Measurements from ENCODE around the gene TECPR2.

DNA sequence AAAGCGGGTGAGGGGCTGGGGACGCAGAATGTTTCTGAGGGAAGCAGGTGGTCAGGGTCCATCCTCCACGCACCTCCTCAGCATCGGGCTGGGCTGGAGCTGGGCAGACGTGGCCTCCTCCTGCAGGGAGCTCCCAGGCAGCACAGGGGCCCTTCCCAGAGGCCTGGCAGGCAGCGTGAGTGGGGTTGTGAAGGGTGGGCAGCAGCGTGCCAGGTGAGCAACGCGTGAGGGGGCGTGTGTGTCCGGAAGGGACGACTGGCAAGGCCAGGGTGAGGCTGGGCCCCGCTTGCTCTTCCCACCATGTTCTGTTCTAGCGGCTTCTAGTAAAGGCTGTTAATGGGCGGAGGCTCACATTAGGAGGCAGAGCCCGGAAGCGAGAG lies 129.8 kb downstream of the TECPR2 start:
- no peak for TF ChIP-seq CSDC2 (CRISPR knock-in tag; IDR thresholded peaks at IDR 0.05)
- TF ChIP-seq ZFP30 (CRISPR knock-in tag; IDR thresholded peaks at IDR 0.05), result no peak
- TF ChIP-seq, protein P1, sequence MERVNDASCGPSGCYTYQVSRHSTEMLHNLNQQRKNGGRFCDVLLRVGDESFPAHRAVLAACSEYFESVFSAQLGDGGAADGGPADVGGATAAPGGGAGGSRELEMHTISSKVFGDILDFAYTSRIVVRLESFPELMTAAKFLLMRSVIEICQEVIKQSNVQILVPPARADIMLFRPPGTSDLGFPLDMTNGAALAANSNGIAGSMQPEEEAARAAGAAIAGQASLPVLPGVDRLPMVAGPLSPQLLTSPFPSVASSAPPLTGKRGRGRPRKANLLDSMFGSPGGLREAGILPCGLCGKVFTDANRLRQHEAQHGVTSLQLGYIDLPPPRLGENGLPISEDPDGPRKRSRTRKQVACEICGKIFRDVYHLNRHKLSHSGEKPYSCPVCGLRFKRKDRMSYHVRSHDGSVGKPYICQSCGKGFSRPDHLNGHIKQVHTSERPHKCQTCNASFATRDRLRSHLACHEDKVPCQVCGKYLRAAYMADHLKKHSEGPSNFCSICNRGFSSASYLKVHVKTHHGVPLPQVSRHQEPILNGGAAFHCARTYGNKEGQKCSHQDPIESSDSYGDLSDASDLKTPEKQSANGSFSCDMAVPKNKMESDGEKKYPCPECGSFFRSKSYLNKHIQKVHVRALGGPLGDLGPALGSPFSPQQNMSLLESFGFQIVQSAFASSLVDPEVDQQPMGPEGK (CRISPR knock-in tag; IDR thresholded peaks at IDR 0.05; ENCODE audit: borderline replicate concordance), result no peak
- TF ChIP-seq, protein P2, sequence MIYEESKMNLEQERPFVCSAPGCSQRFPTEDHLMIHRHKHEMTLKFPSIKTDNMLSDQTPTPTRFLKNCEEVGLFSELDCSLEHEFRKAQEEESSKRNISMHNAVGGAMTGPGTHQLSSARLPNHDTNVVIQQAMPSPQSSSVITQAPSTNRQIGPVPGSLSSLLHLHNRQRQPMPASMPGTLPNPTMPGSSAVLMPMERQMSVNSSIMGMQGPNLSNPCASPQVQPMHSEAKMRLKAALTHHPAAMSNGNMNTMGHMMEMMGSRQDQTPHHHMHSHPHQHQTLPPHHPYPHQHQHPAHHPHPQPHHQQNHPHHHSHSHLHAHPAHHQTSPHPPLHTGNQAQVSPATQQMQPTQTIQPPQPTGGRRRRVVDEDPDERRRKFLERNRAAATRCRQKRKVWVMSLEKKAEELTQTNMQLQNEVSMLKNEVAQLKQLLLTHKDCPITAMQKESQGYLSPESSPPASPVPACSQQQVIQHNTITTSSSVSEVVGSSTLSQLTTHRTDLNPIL (CRISPR knock-in tag; IDR thresholded peaks at IDR 0.05; ENCODE audit: low read depth), result no peak
- no peak for TF ChIP-seq RARB (CRISPR knock-in tag; IDR thresholded peaks at IDR 0.05)
- no peak for TF ChIP-seq ARNTL (CRISPR knock-in tag; IDR thresholded peaks at IDR 0.05; ENCODE audit: borderline replicate concordance, low read depth)
- no peak for TF ChIP-seq ZNF565 (CRISPR knock-in tag; conservative IDR thresholded peaks at IDR 0.05; ENCODE audit: low read depth)
- no peak for TF ChIP-seq PPARA (CRISPR knock-in tag; IDR thresholded peaks at IDR 0.05; ENCODE audit: borderline replicate concordance)
- no peak for TF ChIP-seq OSR1 (CRISPR knock-in tag; IDR thresholded peaks at IDR 0.05)
- TF ChIP-seq GLIS3 (CRISPR knock-in tag; IDR thresholded peaks at IDR 0.05), result no peak
- TF ChIP-seq ZFP3 (CRISPR knock-in tag; IDR thresholded peaks at IDR 0.05), result no peak
- TF ChIP-seq ESRRG (CRISPR knock-in tag; IDR thresholded peaks at IDR 0.05), result no peak

All from SK-N-SH treated with all-trans-retinoic acid at 6 μM for 48 hours (cell line).